ENCODE data around the gene BOC. TPM values are rescaled to one million over a fixed set of nuclear protein-coding genes. Genes with fewer than 3 reads are reported as not detected.

BOC gene
- total RNA-seq, 3 donors from 2014 or later: 48.8 to 56.6 (median 55.1) TPM

- Histone ChIP-seq H3K27me3 (no peaks in the 10 kb centered on the region), H3K4me1 (peaks cover 0 to 11% of the 10 kb centered on the region in 2 donors), H3K4me3 (no peak overlapping the region), H3K27ac (peak overlapping the region; percentile 25 to 70), H3K9me3 (no peaks in the 10 kb centered on the region), H3K36me3 (no peaks in the 10 kb centered on the region)
- no peak for DNase-seq (ENCODE audit: low spot score in 2 of 2)
- TF ChIP-seq POLR2AphosphoS5 (IDR thresholded peaks at IDR 0.05): no peak
- TF ChIP-seq POLR2A (IDR thresholded peaks at IDR 0.05): no peak
- no peak for TF ChIP-seq CTCF (IDR thresholded peaks at IDR 0.05)
- intact Hi-C loops (cut with DNase I; ENCODE audit: low total_unique reads): loop anchor here (5.0 kb wide), 2 partner anchors 1116 to 1456 kb away; no protein-coding TSS in a partner anchor
Measured at GRCh38 chr3:113271189-113271588, 59.8 kb downstream of the BOC start.

- peaks cover 0 to 11% of the 10 kb centered on the region in 2 donors for H3K4me1 ChIP-seq
- intact Hi-C loops (cut with DNase I; ENCODE audit: low total_unique reads): loop anchor here (5.0 kb wide), 2 partner anchors 1116 to 1456 kb away; no protein-coding TSS in a partner anchor
- TF ChIP-seq POLR2A (IDR thresholded peaks at IDR 0.05): no peak
- TF ChIP-seq POLR2AphosphoS5 (IDR thresholded peaks at IDR 0.05): no peak
- TF ChIP-seq CTCF (IDR thresholded peaks at IDR 0.05): no peak
- DNase-seq (ENCODE audit: low spot score in 2 of 2): no peak
- H3K36me3 ChIP-seq: no peaks in the 10 kb centered on the region
- peak overlapping the region; percentile 66 to 88 for H3K27ac ChIP-seq
- H3K27me3 ChIP-seq: no peaks in the 10 kb centered on the region
- no peaks in the 10 kb centered on the region for H3K9me3 ChIP-seq
- H3K4me3 ChIP-seq: no peak overlapping the region
Measured at GRCh38 chr3:113271594-113272384, 60.4 kb downstream of the BOC start.

- H3K4me1 ChIP-seq: peaks cover 0 to 11% of the 10 kb centered on the region in 2 donors
Measured at GRCh38 chr3:113272385-113272779, 61.0 kb downstream of the BOC start.

GRCh38 chr3:113273011-113273410 is 61.7 kb downstream of the BOC start:
- peaks cover 0 to 11% of the 10 kb centered on the region in 2 donors for H3K4me1 ChIP-seq
- TF ChIP-seq POLR2AphosphoS5 (IDR thresholded peaks at IDR 0.05): no peak
- no peak for TF ChIP-seq CTCF (IDR thresholded peaks at IDR 0.05)
- no peak for TF ChIP-seq POLR2A (IDR thresholded peaks at IDR 0.05)
- no peaks in the 10 kb centered on the region for H3K36me3 ChIP-seq

More at GRCh38 chr3:113272385-113272779, 61.0 kb downstream of the BOC start:
- no peaks in the 10 kb centered on the region for H3K27me3 ChIP-seq
- no peak overlapping the region for H3K4me3 ChIP-seq
- intact Hi-C loops (cut with DNase I; ENCODE audit: low total_unique reads): loop anchor here (5.0 kb wide), 2 partner anchors 1115 to 1455 kb away; no protein-coding TSS in a partner anchor
- H3K9me3 ChIP-seq: no peaks in the 10 kb centered on the region
- DNase-seq (ENCODE audit: low spot score in 2 of 2): no peak
- TF ChIP-seq POLR2AphosphoS5 (IDR thresholded peaks at IDR 0.05) (no peak), CTCF (IDR thresholded peaks at IDR 0.05) (no peak)
- H3K27ac ChIP-seq: peak overlapping the region; percentile 66 to 88
- H3K36me3 ChIP-seq: no peaks in the 10 kb centered on the region

More at GRCh38 chr3:113273011-113273410, 61.7 kb downstream of the BOC start:
- H3K27me3 ChIP-seq: no peaks in the 10 kb centered on the region
- H3K9me3 ChIP-seq: no peaks in the 10 kb centered on the region
- intact Hi-C loops (cut with DNase I; ENCODE audit: low total_unique reads): loop anchor here (5.0 kb wide), 2 partner anchors 1114 to 1454 kb away; no protein-coding TSS in a partner anchor
- peak overlapping the region; percentile 66 to 88 for H3K27ac ChIP-seq
- H3K4me3 ChIP-seq: no peak overlapping the region
- no peak for DNase-seq (ENCODE audit: low spot score in 2 of 2)

Data from breast epithelium (tissue), 4 donors.